Gastroesophageal sphincter (tissue), 4 donors: ENCODE measurements around the gene NOL4L. TPM values are rescaled to one million over a fixed set of nuclear protein-coding genes. Genes with fewer than 3 reads are reported as not detected.

Experiments
- ATAC-seq: fragments of 150-250 bp; one replicate; pipeline ENCODE4 v1.9.1; 2016; ENCODE audit warnings: mild to moderate bottlenecking, moderate library complexity
- H3K27ac ChIP-seq, 4 donors: fragments of 200-600 bp; sonication (generic) in 3 of 4; 1 replicate in 3 of 4; 2 replicates in 1 of 4; pipeline ENCODE4 v1.5.1; 2016 to 2019
- H3K27me3 ChIP-seq: fragments of 200-600 bp; sonication (generic); one replicate; pipeline ENCODE4 v1.5.1; 2019
- H3K36me3 ChIP-seq, 2 donors: fragments of 200-600 bp; sonication (generic); one replicate each; pipeline ENCODE4 v1.5.1; 2019; ENCODE audit warnings: control low read depth in 1 of 2
- H3K4me1 ChIP-seq, 3 donors: fragments of 200-600 bp; sonication (generic); 1 replicate in 2 of 3; 2 replicates in 1 of 3; pipeline ENCODE4 v1.5.1; 2016 to 2019; ENCODE audit warnings: control low read depth in 2 of 3
- H3K4me3 ChIP-seq, 2 donors: fragments of 200-600 bp; sonication (generic); one replicate each; pipeline ENCODE4 v1.5.1; 2019; ENCODE audit warnings: mild to moderate bottlenecking in 1 of 2, moderate library complexity in 1 of 2
- H3K9me3 ChIP-seq, 3 donors: fragments of 200-600 bp; sonication (generic); one replicate each; pipeline ENCODE4 v1.5.1; 2017 to 2019; ENCODE audit warnings: control low read depth in 2 of 3
- CTCF ChIP-seq, 4 experiments: fragments of 200-600 bp in 2 of 4; fragments of 450-650 bp in 2 of 4; sonication (generic) in 1 of 4; IDR thresholded peaks; one replicate each; pipeline ENCODE4 v1.5.1; 2017 to 2019; ENCODE audit warnings: antibody characterized with exemption in 4 of 4, mild to moderate bottlenecking in 2 of 4, moderate library complexity in 2 of 4
- EP300 ChIP-seq: sonication (generic); formaldehyde crosslinking; IDR thresholded peaks from one replicate; pipeline ENCODE4 v1.6.1; 2017; ENCODE audit warnings: antibody characterized with exemption, mild to moderate bottlenecking
- POLR2A ChIP-seq, 2 donors: fragments of 450-650 bp; IDR thresholded peaks; one replicate each; pipeline ENCODE4 v1.6.1; 2017; ENCODE audit warnings: antibody characterized with exemption in 2 of 2, mild to moderate bottlenecking in 2 of 2, moderate library complexity in 1 of 2
- POLR2AphosphoS5 ChIP-seq: sonication (generic); formaldehyde crosslinking; IDR thresholded peaks from one replicate; pipeline ENCODE4 v1.6.1; 2017; ENCODE audit warnings: antibody characterized with exemption
- WGBS, 2 donors: methylation state at CpG; one replicate each; pipeline ENCODE4 v1.1.5; 2018; ENCODE audit warnings: low coverage in 1 of 2; 5-methylcytosine and 5-hydroxymethylcytosine counted together
- total RNA-seq, 4 donors: library from RNA; depleted of rRNA; stranded (reverse); fragments of >200 nt; gene quantifications; one replicate each; pipeline ENCODE4 v1.1.0, GENCODE V29; 2016

NOL4L gene
- total RNA-seq, 4 donors from 2014 or later, result 9.0 to 14.7 (median 10.8) TPM

GRCh38 chr20:32610472-32611218 is 25.5 kb upstream of the NOL4L start:
- Histone ChIP-seq H3K36me3 (no peaks in the 10 kb centered on the region), H3K9me3 (no peaks in the 10 kb centered on the region), H3K4me1 (no peaks in the 10 kb centered on the region), H3K4me3 (no peak overlapping the region), H3K27ac (no peak overlapping the region), H3K27me3 (peaks cover 21% of the 10 kb centered on the region)
- no peak for TF ChIP-seq CTCF (IDR thresholded peaks at IDR 0.05)
- no peak for TF ChIP-seq POLR2AphosphoS5
- no peak for TF ChIP-seq EP300
- no peak for TF ChIP-seq POLR2A (IDR thresholded peaks at IDR 0.05)
- ATAC-seq, result no peak
- WGBS, 2 donors, result 40 to 51% methylated on average over 1 to 4 of the region's 17 CpGs

GRCh38 chr20:32609993-32610392 is 24.9 kb upstream of the NOL4L start:
- Histone ChIP-seq H3K27ac (no peak overlapping the region), H3K27me3 (peaks cover 23% of the 10 kb centered on the region), H3K36me3 (no peaks in the 10 kb centered on the region), H3K4me1 (no peaks in the 10 kb centered on the region), H3K9me3 (no peaks in the 10 kb centered on the region), H3K4me3 (no peak overlapping the region)
- TF ChIP-seq CTCF (IDR thresholded peaks at IDR 0.05) (no peak), POLR2A (IDR thresholded peaks at IDR 0.05) (no peak), EP300 (no peak), POLR2AphosphoS5 (no peak)
- 60 to 88% methylated on average over 2 of the region's 4 CpGs for WGBS, 2 donors
- no peak for ATAC-seq

GRCh38 chr20:32609111-32609773 is 24.1 kb upstream of the NOL4L start:
- Histone ChIP-seq H3K9me3 (no peaks in the 10 kb centered on the region), H3K27ac (no peak overlapping the region), H3K27me3 (peaks cover 29% of the 10 kb centered on the region), H3K4me1 (no peaks in the 10 kb centered on the region), H3K36me3 (no peaks in the 10 kb centered on the region), H3K4me3 (no peak overlapping the region)
- ATAC-seq, result no peak
- 80% methylated on average over 1 of the region's 14 CpGs; no CpG with 5 or more reads in 1 of the 2 donors for WGBS, 2 donors
- TF ChIP-seq EP300 (no peak), CTCF (IDR thresholded peaks at IDR 0.05) (no peak)

GRCh38 chr20:32608664-32609015 is 23.5 kb upstream of the NOL4L start:
- H3K27ac ChIP-seq, result no peak overlapping the region
- no peak for TF ChIP-seq POLR2A (IDR thresholded peaks at IDR 0.05)
- no peak for TF ChIP-seq EP300
- no peak for TF ChIP-seq POLR2AphosphoS5
- no peak for TF ChIP-seq CTCF (IDR thresholded peaks at IDR 0.05)
- peaks cover 35% of the 10 kb centered on the region for H3K27me3 ChIP-seq
- no peak overlapping the region for H3K4me3 ChIP-seq
- no peaks in the 10 kb centered on the region for H3K36me3 ChIP-seq
- no peaks in the 10 kb centered on the region for H3K9me3 ChIP-seq
- 90% methylated on average over 3 of the region's 5 CpGs; no CpG with 5 or more reads in 1 of the 2 donors for WGBS, 2 donors
- ATAC-seq, result no peak
- H3K4me1 ChIP-seq, result no peaks in the 10 kb centered on the region
